Keratinocyte (primary cell): ENCODE data around the gene ADRA1B. TPM values are rescaled to one million over a fixed set of nuclear protein-coding genes. Genes with fewer than 3 reads are reported as not detected.

Source experiments
- DNase-seq: peaks from one replicate; pipeline ENCODE4 v3.0.0-alpha.2; 2011; ENCODE audit warnings: low read depth, missing footprints, low spot score
- FAIRE-seq: peaks from 2 replicates; lab custom pipeline; 2011; peaks lifted over from hg19 to GRCh38; lab: Jason Lieb, UNC
- H2AFZ ChIP-seq: 2 replicates; pipeline ENCODE4 v1.6.0; 2012; ENCODE audit warnings: low read length, control low read depth, inconsistent platforms; ENCODE audit not compliant: control insufficient read depth
- H3K27ac ChIP-seq: 2 replicates; pipeline ENCODE4 v1.5.1; 2011; ENCODE audit warnings: low read length; ENCODE audit not compliant: control insufficient read depth, insufficient read depth
- H3K27me3 ChIP-seq: 3 replicates; pipeline ENCODE4 v1.6.0; 2011; ENCODE audit warnings: low read length; ENCODE audit not compliant: control insufficient read depth, insufficient read depth; ENCODE audit errors: extremely low read depth
- H3K36me3 ChIP-seq, 2 experiments: 2 replicates in 1 of 2; 3 replicates in 1 of 2; pipeline ENCODE4 v1.5.1; 2011; ENCODE audit warnings: low read length in 2 of 2, mild to moderate bottlenecking in 1 of 2; ENCODE audit not compliant: control insufficient read depth in 2 of 2, insufficient read depth in 2 of 2; ENCODE audit errors: extremely low read depth in 1 of 2
- H3K4me1 ChIP-seq: 3 replicates; pipeline ENCODE4 v1.5.1; 2011; ENCODE audit warnings: low read length; ENCODE audit not compliant: control insufficient read depth, insufficient read depth; ENCODE audit errors: extremely low read depth
- H3K4me2 ChIP-seq: 3 replicates; pipeline ENCODE4 v1.6.0; 2011; ENCODE audit warnings: low read depth, low read length; ENCODE audit not compliant: control insufficient read depth, insufficient read depth; ENCODE audit errors: extremely low read depth
- H3K4me3 ChIP-seq, 3 experiments: fragments of 200-600 bp in 1 of 3; sonication (generic) in 1 of 3; 2 replicates in 2 of 3; 3 replicates in 1 of 3; pipeline ENCODE4 v1.5.1; 2011 to 2016; ENCODE audit warnings: low read length in 3 of 3, mild to moderate bottlenecking in 3 of 3, control low read depth in 2 of 3, inconsistent platforms in 1 of 3, low read depth in 1 of 3, mixed read lengths in 1 of 3, mixed run types in 1 of 3, moderate library complexity in 1 of 3; ENCODE audit not compliant: control insufficient read depth in 2 of 3, insufficient read depth in 2 of 3; ENCODE audit errors: extremely low read depth in 1 of 3
- H3K79me2 ChIP-seq: 2 replicates; pipeline ENCODE4 v1.6.0; 2012; ENCODE audit warnings: low read length; ENCODE audit not compliant: control insufficient read depth, insufficient read depth
- H3K9ac ChIP-seq: 3 replicates; pipeline ENCODE4 v1.6.0; 2011; ENCODE audit warnings: low read length; ENCODE audit not compliant: control insufficient read depth, insufficient read depth; ENCODE audit errors: extremely low read depth
- H3K9me1 ChIP-seq: 3 replicates; pipeline ENCODE4 v1.6.0; 2011; ENCODE audit warnings: low read length; ENCODE audit not compliant: control insufficient read depth, insufficient read depth; ENCODE audit errors: extremely low read depth
- H3K9me3 ChIP-seq: 2 replicates; pipeline ENCODE4 v1.5.1; 2012; ENCODE audit warnings: low read depth, low read length; ENCODE audit not compliant: control insufficient read depth
- H4K20me1 ChIP-seq: 3 replicates; pipeline ENCODE4 v1.6.0; 2011; ENCODE audit warnings: low read length; ENCODE audit not compliant: control insufficient read depth, insufficient read depth; ENCODE audit errors: extremely low read depth
- CTCF ChIP-seq, 3 experiments: IDR thresholded peaks in 1 of 3; conservative IDR thresholded peaks in 1 of 3; optimal IDR thresholded peaks in 1 of 3; 2 replicates in 2 of 3; 3 replicates in 1 of 3; pipeline versions ENCODE3 to v1.5.1; 2011; ENCODE audit warnings: low read length in 3 of 3, mild to moderate bottlenecking in 3 of 3, moderate library complexity in 2 of 3, control low read depth in 1 of 3, inconsistent platforms in 1 of 3; ENCODE audit not compliant: insufficient read depth in 2 of 3; ENCODE audit errors: extremely low read depth in 1 of 3
- EZH2 ChIP-seq: IDR thresholded peaks from one replicate; pipeline ENCODE4 v1.6.1; 2012; ENCODE audit warnings: inconsistent platforms, mild to moderate bottlenecking, low read length, moderate library complexity
- dilution Hi-C: fragments of 300-500 bp; cut with MboI; formaldehyde crosslinking; loops from one replicate; pipeline ENCODE4 v1.7.0; 2020; ENCODE audit warnings: low sequenced_read_pairs; ENCODE audit not compliant: extremely low pct_ligation_motif_present
- polyA plus RNA-seq, 5 experiments: library from polyadenylated mRNA; depleted of rRNA in 3 of 5; stranded (reverse) in 3 of 5; stranded (forward) in 1 of 5; unstranded in 1 of 5; fragments of >200 nt; gene quantifications; 1 replicate in 1 of 5; 2 replicates in 3 of 5; 3 replicates in 1 of 5; pipeline versions ENCODE4 v1.2.1 to v1.2.3, GENCODE V29; 2011 to 2012; ENCODE audit warnings: missing spikeins in 2 of 5, low read depth in 1 of 5, low replicate concordance in 1 of 5

The ADRA1B gene
- polyA plus RNA-seq, 1 donor (not counting 4 experiments of a cell fraction or from before 2014, with no cell fraction given): 0.18 TPM

GRCh38 chr5:159907689-159908590, 8.3 kb upstream of the ADRA1B start:
- H3K9ac ChIP-seq: no peak overlapping the region
- no peak overlapping the region for H3K4me3 ChIP-seq
- H3K4me1 ChIP-seq: peaks cover 75% of the 10 kb centered on the region
- H3K79me2 ChIP-seq: no peaks in the 10 kb centered on the region
- H3K27me3 ChIP-seq: no peaks in the 10 kb centered on the region
- H3K36me3 ChIP-seq: no peaks in the 10 kb centered on the region
- H3K9me1 ChIP-seq: no peaks in the 10 kb centered on the region
- no peak for DNase-seq
- dilution Hi-C loops: no loop called here
- no peak overlapping the region for H2AFZ ChIP-seq
- no peaks in the 10 kb centered on the region for H3K9me3 ChIP-seq
- peak; percentile 66 for FAIRE-seq
- H3K27ac ChIP-seq: peak overlapping the region; percentile 54
- no peaks in the 10 kb centered on the region for H4K20me1 ChIP-seq
- no peak overlapping the region for H3K4me2 ChIP-seq
- TF ChIP-seq EZH2 (no peak), CTCF (optimal IDR thresholded peaks at IDR 0.05 in 1 of 3, IDR thresholded peaks at IDR 0.05 in 1 of 3, conservative IDR thresholded peaks at IDR 0.05 in 1 of 3; ENCODE audit: extremely low read depth in 1 of 3, insufficient read depth in 2 of 3, low read length in 3 of 3) (no peak)

- Histone ChIP-seq H2AFZ (no peak overlapping the region), H4K20me1 (no peaks in the 10 kb centered on the region), H3K9me1 (no peaks in the 10 kb centered on the region), H3K27me3 (no peaks in the 10 kb centered on the region), H3K4me1 (peaks cover 75% of the 10 kb centered on the region), H3K4me3 (no peak overlapping the region), H3K27ac (peak overlapping the region; percentile 54), H3K9ac (no peak overlapping the region), H3K36me3 (no peaks in the 10 kb centered on the region), H3K4me2 (peak overlapping the region; percentile 8), H3K79me2 (no peaks in the 10 kb centered on the region), H3K9me3 (no peaks in the 10 kb centered on the region)
- dilution Hi-C loops: no loop called here
- no peak for FAIRE-seq
- no peak for TF ChIP-seq CTCF (optimal IDR thresholded peaks at IDR 0.05 in 1 of 3, IDR thresholded peaks at IDR 0.05 in 1 of 3, conservative IDR thresholded peaks at IDR 0.05 in 1 of 3; ENCODE audit: extremely low read depth in 1 of 3, insufficient read depth in 2 of 3, low read length in 3 of 3)
- no peak for TF ChIP-seq EZH2
- no peak for DNase-seq
These were observed 7.7 kb upstream of the ADRA1B start for GRCh38 chr5:159908591-159908940.
